Ovary (tissue), 9 donors: ENCODE measurements around the gene ATG2A. TPM values are rescaled to one million over a fixed set of nuclear protein-coding genes. Genes with fewer than 3 reads are reported as not detected.
A peak's percentile ranks its signal among the peaks of the same experiment; 100 is the strongest.

Experiments
- DNase-seq, 5 donors: peaks; one replicate each; pipeline ENCODE4 v3.0.0-alpha.2; 2019 to 2020
- H3K27ac ChIP-seq, 2 donors: fragments of 200-600 bp; one replicate each; pipeline versions ENCODE4 v1.5.1 to v1.8.0; 2019 to 2022
- H3K27me3 ChIP-seq: fragments of 200-600 bp; one replicate; pipeline ENCODE4 v1.8.0; 2022
- H3K36me3 ChIP-seq: fragments of 200-600 bp; sonication (generic); one replicate; pipeline ENCODE4 v1.5.1; 2019
- H3K4me1 ChIP-seq: one replicate; pipeline ENCODE4 v1.8.1; 2013; ENCODE audit warnings: mild to moderate bottlenecking, moderate library complexity; ENCODE audit not compliant: insufficient read depth
- H3K4me3 ChIP-seq: fragments of 200-600 bp; sonication (generic); one replicate; pipeline ENCODE4 v1.5.1; 2017
- H3K9me3 ChIP-seq, 2 donors: fragments of 200-600 bp in 1 of 2; sonication (generic) in 1 of 2; one replicate each; pipeline versions ENCODE4 v1.5.1 to v1.8.1; 2013 to 2019; ENCODE audit warnings: mild to moderate bottlenecking in 1 of 2, moderate library complexity in 1 of 2
- CTCF ChIP-seq, 3 donors: fragments of 450-650 bp in 2 of 3; fragments of 200-600 bp in 1 of 3; IDR thresholded peaks; one replicate each; pipeline versions ENCODE4 v1.5.1 to v1.8.0; 2016 to 2022; ENCODE audit warnings: antibody characterized with exemption in 3 of 3, mild to moderate bottlenecking in 1 of 3
- EP300 ChIP-seq: sonication (generic); formaldehyde crosslinking; IDR thresholded peaks from one replicate; pipeline ENCODE4 v1.6.1; 2017; ENCODE audit warnings: antibody characterized with exemption
- POLR2A ChIP-seq: fragments of 450-650 bp; IDR thresholded peaks from one replicate; pipeline ENCODE4 v1.6.1; 2017; ENCODE audit warnings: antibody characterized with exemption, mild to moderate bottlenecking, moderate library complexity
- WGBS, 3 donors: extraction: QIAGEN DNeasy Blood & Tissue Kit in 1 of 3; methylation state at CpG; one replicate each; pipeline versions ENCODE4 v1.1.5 to v1.1.7; 2013 to 2017; 5-methylcytosine and 5-hydroxymethylcytosine counted together
- intact Hi-C, 4 donors: fragments of 100-400 bp; cut with DNase I; formaldehyde crosslinking; loops; one replicate each; pipeline versions ENCODE4 v1.11.0 to v1.15.1; 2022 to 2023
- polyA plus RNA-seq, 2 donors: library from polyadenylated mRNA; stranded (reverse); fragments of 200-250 nt in 1 of 2; fragments of 350-450 nt in 1 of 2; fragmentation: Illumina TruSeq in 1 of 2; extraction: RNeasy Lipid Tissue Mini Kit (QIAGEN cat#74804) in 1 of 2; gene quantifications; one replicate each; pipeline ENCODE4 v1.2.3, GENCODE V29; 2013 to 2014
- total RNA-seq, 7 donors: library from RNA; depleted of rRNA in 2 of 7; stranded (reverse); fragments of >200 nt in 2 of 7; fragmentation: NEBNext Ultra II Directional in 3 of 7; extraction: Animal tissue kit (Norgen Biotek cat#: 25700) in 3 of 7; gene quantifications; one replicate each; pipeline versions ENCODE4 v1.1.0 to v1.2.4, GENCODE V29; 2016 to 2023
- donor health status: DM: no; HTN: no; CAD: no; lungs with moderate emphysema.
- donor health status: DM: no; HTN: no; CAD: no.
- donor health status: Bipolar disorder and iron deficiency.
- donor health status: DM: yes; HTN: yes; CAD: no.
- donor health status: DM: no; HTN: no; CAD: no.
- donor health status: DM: yes; HTN: yes; CAD: no.

ATG2A gene
- total and polyA plus RNA-seq, 9 donors: 2.2 to 40.1 (median 27.8) TPM

- intact Hi-C loops: no loop called here
- no peaks in the 10 kb centered on the region for H3K36me3 ChIP-seq
- H3K9me3 ChIP-seq: no peaks in the 10 kb centered on the region
Measured at GRCh38 chr11:64897381-64898075, 19.5 kb downstream of the ATG2A start.

GRCh38 chr11:64896448-64897022 is 20.5 kb downstream of the ATG2A start:
- intact Hi-C loops: no loop called here
- H3K4me1 ChIP-seq: no peaks in the 10 kb centered on the region
- TF ChIP-seq EP300 (no peak), CTCF (IDR thresholded peaks at IDR 0.05) (no peak), POLR2A (no peak)
- no peaks in the 10 kb centered on the region for H3K36me3 ChIP-seq
- no peak overlapping the region for H3K4me3 ChIP-seq
- no peaks in the 10 kb centered on the region for H3K9me3 ChIP-seq
- no peaks in the 10 kb centered on the region for H3K27me3 ChIP-seq
- DNase-seq: no peak
- H3K27ac ChIP-seq: no peak overlapping the region
- 81 to 86% (median 84%) methylated on average over 14 of the region's 14 CpGs for WGBS, 3 donors

More at GRCh38 chr11:64897381-64898075, 19.5 kb downstream of the ATG2A start:
- H3K27ac ChIP-seq: no peak overlapping the region
- 85 to 95% (median 85%) methylated on average over 17 to 19 of the region's 19 CpGs for WGBS, 3 donors
- H3K27me3 ChIP-seq: no peaks in the 10 kb centered on the region
- H3K4me1 ChIP-seq: no peaks in the 10 kb centered on the region
- no peak overlapping the region for H3K4me3 ChIP-seq
- no peak for TF ChIP-seq POLR2A
- TF ChIP-seq EP300: no peak
- no peak for TF ChIP-seq CTCF (IDR thresholded peaks at IDR 0.05)
- DNase-seq: no peak

GRCh38 chr11:64894812-64895452 is 22.1 kb downstream of the ATG2A start:
- Histone ChIP-seq H3K9me3 (no peaks in the 10 kb centered on the region), H3K27ac (no peak overlapping the region), H3K4me3 (no peak overlapping the region), H3K36me3 (no peaks in the 10 kb centered on the region), H3K27me3 (no peaks in the 10 kb centered on the region), H3K4me1 (no peaks in the 10 kb centered on the region)
- intact Hi-C loops: loop anchor here in 1 of 4 donors (2.0 kb wide), 1 partner anchor 50 kb away; the partner anchor contains the start of gene CDC42BPG
- TF ChIP-seq EP300 (no peak), POLR2A (no peak), CTCF (IDR thresholded peaks at IDR 0.05) (no peak)
- DNase-seq: no peak
- 83 to 86% (median 84%) methylated on average over 26 to 39 of the region's 39 CpGs for WGBS, 3 donors

GRCh38 chr11:64894070-64894811 is 22.8 kb downstream of the ATG2A start:
- Histone ChIP-seq H3K36me3 (no peaks in the 10 kb centered on the region), H3K27me3 (no peaks in the 10 kb centered on the region), H3K4me1 (no peaks in the 10 kb centered on the region), H3K4me3 (no peak overlapping the region), H3K9me3 (no peaks in the 10 kb centered on the region), H3K27ac (no peak overlapping the region)
- intact Hi-C loops: loop anchor here in 1 of 4 donors (2.0 kb wide), 1 partner anchor 49 kb away; the partner anchor contains the start of gene CDC42BPG
- DNase-seq: peak; percentile 74 to 88 (median 81)
- WGBS, 3 donors: 40 to 45% (median 43%) methylated on average over 12 to 14 of the region's 14 CpGs
- TF ChIP-seq EP300: no peak
- peak; percentile 60 to 82 (median 71) for TF ChIP-seq CTCF (IDR thresholded peaks at IDR 0.05)
- no peak for TF ChIP-seq POLR2A
